Kidney epithelial cell (primary cell): ENCODE results near the gene SERINC3. TPM values are rescaled to one million over a fixed set of nuclear protein-coding genes. Genes with fewer than 3 reads are reported as not detected.

ENCODE experiments used
- DNase-seq: peaks from one replicate; pipeline ENCODE4 v3.0.0-alpha.2; 2010; ENCODE audit warnings: low read depth
- H3K27me3 ChIP-seq: 2 replicates; pipeline ENCODE4 v1.6.0; 2011; ENCODE audit warnings: low read length; ENCODE audit not compliant: control insufficient read depth, insufficient read depth
- H3K36me3 ChIP-seq: 2 replicates; pipeline ENCODE4 v1.5.1; 2011; ENCODE audit warnings: low read length; ENCODE audit not compliant: control insufficient read depth, insufficient read depth
- H3K4me3 ChIP-seq: 2 replicates; pipeline ENCODE4 v1.5.1; 2011; ENCODE audit warnings: low read depth, mild to moderate bottlenecking, control low read depth, low read length
- CTCF ChIP-seq: IDR thresholded peaks from 2 replicates; pipeline ENCODE4 v1.5.1; 2011; ENCODE audit warnings: mild to moderate bottlenecking, moderate library complexity, low read length, control low read depth, inconsistent platforms; ENCODE audit not compliant: insufficient read depth, poor library complexity, severe bottlenecking
- total RNA-seq: library from RNA; depleted of rRNA; stranded (reverse); fragments of >200 nt; gene quantifications from 2 replicates; pipeline ENCODE4 v1.2.3, GENCODE V29; 2015

SERINC3 gene
- total RNA-seq, 1 donor from 2014 or later = 80.5 TPM

- TF ChIP-seq CTCF = no peak
- Histone ChIP-seq H3K27me3 (no peaks in the 10 kb centered on the region), H3K4me3 (no peak overlapping the region), H3K36me3 (peaks cover 2% of the 10 kb centered on the region)
- DNase-seq = peak; percentile 83
Observed at GRCh38 chr20:44496976-44497375, 24.9 kb downstream of the SERINC3 start.

- Histone ChIP-seq H3K36me3 (peaks cover 2% of the 10 kb centered on the region), H3K27me3 (no peaks in the 10 kb centered on the region), H3K4me3 (no peak overlapping the region)
- TF ChIP-seq CTCF = no peak
- peak; percentile 93 for DNase-seq
Observed at GRCh38 chr20:44495802-44496481, 25.9 kb downstream of the SERINC3 start.

GRCh38 chr20:44495257-44495656 lies 26.6 kb downstream of the SERINC3 start:
- peaks cover 2% of the 10 kb centered on the region for H3K36me3 ChIP-seq
- peak; percentile 70 for DNase-seq
- TF ChIP-seq CTCF = no peak

GRCh38 chr20:44494681-44495080 lies 27.2 kb downstream of the SERINC3 start:
- no peak for TF ChIP-seq CTCF
- Histone ChIP-seq H3K36me3 (no peaks in the 10 kb centered on the region), H3K4me3 (no peak overlapping the region), H3K27me3 (no peaks in the 10 kb centered on the region)
- DNase-seq = no peak

More at GRCh38 chr20:44495257-44495656, 26.6 kb downstream of the SERINC3 start:
- Histone ChIP-seq H3K27me3 (no peaks in the 10 kb centered on the region), H3K4me3 (no peak overlapping the region)

GRCh38 chr20:44494266-44494665 lies 27.6 kb downstream of the SERINC3 start:
- no peak for TF ChIP-seq CTCF
- Histone ChIP-seq H3K36me3 (no peaks in the 10 kb centered on the region), H3K27me3 (no peaks in the 10 kb centered on the region), H3K4me3 (no peak overlapping the region)
- DNase-seq = no peak
